Mesodermal cell (in vitro differentiated cells): ENCODE data around the gene L3MBTL2.

ENCODE experiments used
- H3K27ac ChIP-seq: 2 replicates; pipeline ENCODE4 v1.7.0; 2013; ENCODE audit warnings: mild to moderate bottlenecking, low read depth, low read length, moderate library complexity; ENCODE audit not compliant: severe bottlenecking
- H3K36me3 ChIP-seq: 2 replicates; pipeline ENCODE4 v1.7.1; 2013; ENCODE audit warnings: mild to moderate bottlenecking, low read length, moderate library complexity; ENCODE audit not compliant: control insufficient read depth, insufficient read depth
- H3K4me1 ChIP-seq: one replicate; pipeline ENCODE4 v1.7.1; 2013; ENCODE audit warnings: mild to moderate bottlenecking, low read length; ENCODE audit not compliant: insufficient read depth, control insufficient read depth, poor library complexity, severe bottlenecking
- H3K4me3 ChIP-seq: 2 replicates; pipeline ENCODE4 v1.7.0; 2013; ENCODE audit warnings: low read length, control low read depth, mild to moderate bottlenecking; ENCODE audit not compliant: insufficient read depth, poor library complexity, severe bottlenecking; ENCODE audit errors: extremely low read depth
- H3K9me3 ChIP-seq: 2 replicates; pipeline ENCODE4 v1.7.1; 2013; ENCODE audit warnings: mild to moderate bottlenecking, low read length, moderate library complexity; ENCODE audit not compliant: control insufficient read depth
- WGBS, 2 experiments: methylation state at CpG; one replicate each; pipeline ENCODE4 v1.1.5; 2013; ENCODE audit warnings: missing lambda C conversion rate in 2 of 2; ENCODE audit not compliant: insufficient coverage in 2 of 2; 5-methylcytosine and 5-hydroxymethylcytosine counted together

The L3MBTL2 gene

GRCh38 chr22:41181349-41182241 lies 23.5 kb upstream of the L3MBTL2 start:
- Histone ChIP-seq H3K9me3 (no peaks in the 10 kb centered on the region), H3K4me3 (no peak overlapping the region), H3K27ac (peak overlapping the region; percentile 67), H3K4me1 (no peaks in the 10 kb centered on the region), H3K36me3 (peaks cover 40% of the 10 kb centered on the region)
- WGBS, 2 experiments = 84 to 92% methylated on average over 13 to 14 of the region's 15 CpGs

GRCh38 chr22:41184679-41185078 lies 20.4 kb upstream of the L3MBTL2 start:
- no peak overlapping the region for H3K4me3 ChIP-seq
- H3K27ac ChIP-seq = no peak overlapping the region
- no peaks in the 10 kb centered on the region for H3K9me3 ChIP-seq
- no peaks in the 10 kb centered on the region for H3K4me1 ChIP-seq
- WGBS, 2 experiments = 26 to 40% methylated on average over 1 to 2 of the region's 3 CpGs
- peaks cover 13% of the 10 kb centered on the region for H3K36me3 ChIP-seq

GRCh38 chr22:41191467-41191866 lies 13.6 kb upstream of the L3MBTL2 start:
- Histone ChIP-seq H3K27ac (no peak overlapping the region), H3K9me3 (no peaks in the 10 kb centered on the region), H3K4me1 (no peaks in the 10 kb centered on the region), H3K4me3 (no peak overlapping the region), H3K36me3 (no peaks in the 10 kb centered on the region)
- 94% methylated on average over 2 of the region's 2 CpGs; no CpG with 5 or more reads in 1 of the 2 experiments for WGBS, 2 experiments

GRCh38 chr22:41193829-41194228 lies 11.3 kb upstream of the L3MBTL2 start:
- WGBS, 2 experiments = 89 to 97% methylated on average over 3 to 6 of the region's 6 CpGs
- no peaks in the 10 kb centered on the region for H3K9me3 ChIP-seq
- peaks cover 3% of the 10 kb centered on the region for H3K4me1 ChIP-seq
- no peaks in the 10 kb centered on the region for H3K36me3 ChIP-seq
- H3K4me3 ChIP-seq = no peak overlapping the region
- no peak overlapping the region for H3K27ac ChIP-seq

- no peaks in the 10 kb centered on the region for H3K9me3 ChIP-seq
- 1% methylated on average over 61 to 63 of the region's 91 CpGs for WGBS, 2 experiments
- peak overlapping the region; percentile 49 for H3K4me3 ChIP-seq
- H3K27ac ChIP-seq = no peak overlapping the region
- H3K36me3 ChIP-seq = no peaks in the 10 kb centered on the region
- H3K4me1 ChIP-seq = peaks cover 3% of the 10 kb centered on the region
Observed at GRCh38 chr22:41197038-41197972, 7.8 kb upstream of the L3MBTL2 start.

GRCh38 chr22:41198027-41198580 lies 7.0 kb upstream of the L3MBTL2 start:
- no peak overlapping the region for H3K27ac ChIP-seq
- peaks cover 3% of the 10 kb centered on the region for H3K4me1 ChIP-seq
- peak overlapping the region; percentile 49 for H3K4me3 ChIP-seq
- H3K9me3 ChIP-seq = no peaks in the 10 kb centered on the region
- 7 to 12% methylated on average over 3 to 5 of the region's 9 CpGs for WGBS, 2 experiments
- no peaks in the 10 kb centered on the region for H3K36me3 ChIP-seq

GRCh38 chr22:41201141-41201540 lies 4.0 kb upstream of the L3MBTL2 start:
- Histone ChIP-seq H3K27ac (no peak overlapping the region), H3K4me3 (no peak overlapping the region), H3K36me3 (no peaks in the 10 kb centered on the region), H3K4me1 (peaks cover 3% of the 10 kb centered on the region), H3K9me3 (no peaks in the 10 kb centered on the region)
- WGBS, 2 experiments = 77 to 83% methylated on average over 5 to 8 of the region's 10 CpGs

- WGBS, 2 experiments = 85 to 100% methylated on average over 1 to 2 of the region's 2 CpGs
- Histone ChIP-seq H3K9me3 (no peaks in the 10 kb centered on the region), H3K4me1 (peaks cover under 1% of the 10 kb centered on the region), H3K4me3 (no peak overlapping the region), H3K36me3 (peaks cover 8% of the 10 kb centered on the region), H3K27ac (no peak overlapping the region)
Observed at GRCh38 chr22:41203118-41203517, 2.0 kb upstream of the L3MBTL2 start.

- Histone ChIP-seq H3K36me3 (peaks cover 8% of the 10 kb centered on the region), H3K9me3 (no peaks in the 10 kb centered on the region), H3K4me1 (no peaks in the 10 kb centered on the region), H3K4me3 (no peak overlapping the region), H3K27ac (no peak overlapping the region)
- 73 to 79% methylated on average over 3 to 4 of the region's 6 CpGs for WGBS, 2 experiments
Observed at GRCh38 chr22:41204066-41204465, 1.0 kb upstream of the L3MBTL2 start.

GRCh38 chr22:41206719-41207118 lies 1.6 kb downstream of the L3MBTL2 start:
- WGBS, 2 experiments = 94 to 100% methylated on average over 4 to 7 of the region's 9 CpGs
- H3K27ac ChIP-seq = no peak overlapping the region
- peaks cover 24% of the 10 kb centered on the region for H3K36me3 ChIP-seq
- H3K4me3 ChIP-seq = no peak overlapping the region
- no peaks in the 10 kb centered on the region for H3K9me3 ChIP-seq
- no peaks in the 10 kb centered on the region for H3K4me1 ChIP-seq
